GM19328 (cell line): ENCODE results near the gene PREP.
"Not testable (repeated sequence)": the region's sequence is repeated elsewhere in the genome, so short reads cannot be mapped to it uniquely, and the experiment has no call there.

Experiments
- ATAC-seq: cut with Tn5 transposase; IDR thresholded peaks from one replicate; pipeline ENCODE4 v1.9.1; 2021; ENCODE audit warnings: mild to moderate bottlenecking, moderate library complexity; ENCODE audit not compliant: unreplicated experiment

The PREP gene

DNA sequence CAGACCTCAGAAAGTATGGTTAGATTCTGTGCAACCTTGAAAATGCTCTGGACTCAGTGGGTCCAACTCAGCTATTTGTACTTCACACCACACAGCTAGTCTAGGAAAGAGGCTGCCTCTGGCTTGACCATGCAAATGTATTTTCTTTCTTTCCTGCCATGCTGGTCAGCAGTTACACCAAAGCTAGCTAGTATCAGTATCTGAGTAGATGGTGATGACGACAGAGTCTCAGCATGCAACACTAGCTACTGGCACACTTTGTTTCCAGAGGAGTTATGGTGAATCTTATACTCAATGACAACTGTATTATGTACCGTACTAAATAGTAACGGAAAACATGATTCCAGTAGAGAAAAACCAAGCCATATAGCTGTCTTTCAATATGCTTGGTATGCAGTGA, 126.5 kb downstream of the PREP start:
- ATAC-seq, result no peak

DNA sequence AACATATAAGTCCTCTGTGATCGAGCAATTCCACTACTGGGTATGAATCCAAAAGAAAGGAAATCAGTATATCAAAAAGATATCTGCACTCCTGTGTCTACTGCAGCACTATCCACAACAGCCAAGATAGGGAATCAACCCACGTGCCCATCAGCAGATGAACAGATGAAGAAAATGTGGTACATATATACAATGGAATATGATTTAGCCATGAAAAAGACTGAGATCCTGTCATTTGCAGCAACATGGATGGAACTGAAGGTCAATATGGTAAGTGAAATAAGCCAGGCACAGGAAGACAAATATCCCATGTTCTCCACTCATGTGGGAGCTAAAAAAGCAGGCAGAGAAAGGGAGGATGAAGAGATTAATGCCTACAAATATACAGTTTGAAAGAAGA, 127.3 kb downstream of the PREP start:
- no peak for ATAC-seq

- no peak for ATAC-seq
These were observed 128.2 kb downstream of the PREP start for GRCh38 chr6:105274678-105275077.

DNA sequence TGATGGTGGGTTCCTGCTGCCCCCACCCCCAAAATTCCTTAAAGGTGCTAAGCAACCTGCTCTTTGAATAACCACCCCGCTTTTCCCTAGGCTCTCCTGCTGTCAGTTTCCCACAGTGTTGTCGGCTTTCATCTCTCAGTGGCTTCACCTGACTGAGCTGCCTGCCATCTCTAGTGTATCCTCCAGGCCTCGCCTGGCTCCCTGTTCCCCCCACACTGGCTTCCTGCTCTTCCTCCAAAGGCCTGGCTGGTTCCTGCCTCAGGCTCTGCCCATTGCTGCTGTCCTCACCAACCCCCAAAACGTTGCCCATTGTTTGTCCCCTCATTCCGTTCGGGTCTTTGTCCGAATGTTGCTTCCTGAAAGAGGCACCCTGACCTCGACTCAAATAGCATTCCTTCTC, 129.3 kb downstream of the PREP start:
- ATAC-seq, result no peak

GRCh38 chr6:105272786-105273185, 130.1 kb downstream of the PREP start:
- no peak for ATAC-seq

DNA sequence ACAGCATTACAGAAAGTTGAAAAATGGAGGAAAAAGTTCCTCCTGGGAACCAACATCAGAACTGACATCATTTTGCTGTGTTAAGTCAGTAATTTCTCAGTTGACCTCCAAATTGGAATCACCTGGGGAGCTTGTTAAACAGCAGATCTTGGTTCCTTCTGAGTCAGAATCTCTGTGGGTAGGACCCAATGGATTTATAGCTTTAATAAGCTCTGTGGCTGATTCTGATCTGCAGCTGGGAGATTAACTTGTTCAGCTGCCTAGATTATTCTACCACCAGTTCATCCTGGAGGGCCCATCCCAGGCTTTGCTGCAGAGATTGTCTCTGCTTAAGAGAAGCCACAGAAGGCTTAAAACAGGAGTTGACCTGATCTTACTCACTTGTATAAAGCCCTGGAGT, 132.4 kb downstream of the PREP start:
- ATAC-seq, result no peak

GRCh38 chr6:105269390-105269789, 133.5 kb downstream of the PREP start:
- no peak for ATAC-seq

DNA sequence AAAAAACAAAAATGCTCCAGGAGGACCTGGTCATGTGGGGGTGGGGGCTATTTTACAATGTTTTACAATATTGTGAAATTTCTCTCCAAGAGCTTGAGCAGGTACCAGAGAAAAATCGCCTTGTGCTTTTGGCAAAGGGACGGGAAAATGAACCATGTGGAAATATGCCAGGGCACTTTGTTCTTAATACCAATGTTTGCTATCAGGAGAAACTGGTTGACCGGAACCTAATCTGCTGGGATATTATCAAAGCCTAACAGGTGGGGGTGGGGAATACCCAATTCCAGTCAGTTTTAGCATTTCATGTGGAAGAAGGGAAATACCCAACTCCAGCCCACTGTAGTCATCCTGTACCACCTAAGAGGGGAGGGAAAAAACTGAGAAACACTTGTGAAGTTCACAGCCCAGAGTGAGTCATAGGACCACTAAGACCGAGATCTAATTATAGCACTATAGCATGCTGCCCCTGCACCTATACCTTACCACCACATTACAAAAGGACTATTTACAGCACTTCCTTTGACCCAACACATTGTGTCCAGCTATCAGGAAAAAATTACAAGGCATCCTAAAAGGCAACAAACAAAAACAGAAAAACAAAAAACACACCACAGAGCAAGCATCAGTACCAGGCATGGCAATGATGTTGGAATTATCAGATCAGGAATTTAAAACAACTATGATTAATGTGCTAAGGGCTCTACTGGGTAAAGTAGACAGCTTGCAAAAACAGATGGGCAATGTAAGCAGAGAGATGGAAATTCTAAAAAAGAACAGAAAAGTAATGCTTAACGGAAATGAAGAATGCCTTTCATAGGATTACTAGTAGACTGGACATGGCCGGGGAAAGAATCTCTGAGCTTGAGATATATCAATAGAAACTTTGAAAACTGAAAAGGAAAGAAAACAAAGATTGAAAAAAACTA, 138.9 kb downstream of the PREP start:
- no peak for ATAC-seq

GRCh38 chr6:105259913-105260889, 142.7 kb downstream of the PREP start:
- ATAC-seq, result no peak

DNA sequence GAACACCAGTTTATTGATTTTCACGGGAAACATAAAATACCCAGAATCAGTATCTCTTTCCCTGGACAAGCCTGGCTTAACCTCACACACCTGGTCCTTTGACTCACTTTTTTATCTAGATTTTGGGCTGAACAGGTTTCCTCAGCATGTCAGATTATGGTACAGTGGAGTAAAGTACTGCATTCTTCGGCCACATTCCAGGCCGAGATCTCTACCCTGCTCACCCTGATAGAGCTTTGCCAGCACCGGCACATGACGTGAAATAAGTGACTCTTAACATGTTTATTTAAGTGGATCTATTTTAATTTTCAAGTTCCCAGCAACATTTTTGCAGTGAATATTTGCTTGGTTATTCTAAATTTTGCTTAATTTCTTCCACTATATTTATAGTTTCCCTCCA, 144.1 kb downstream of the PREP start:
- no peak for ATAC-seq

- no peak for ATAC-seq
These were observed 145.5 kb downstream of the PREP start for GRCh38 chr6:105257340-105257739.

GRCh38 chr6:105256619-105257018, 146.3 kb downstream of the PREP start:
- ATAC-seq, result no peak

- no peak for ATAC-seq
These were observed 149.1 kb downstream of the PREP start for GRCh38 chr6:105253787-105254186.

DNA sequence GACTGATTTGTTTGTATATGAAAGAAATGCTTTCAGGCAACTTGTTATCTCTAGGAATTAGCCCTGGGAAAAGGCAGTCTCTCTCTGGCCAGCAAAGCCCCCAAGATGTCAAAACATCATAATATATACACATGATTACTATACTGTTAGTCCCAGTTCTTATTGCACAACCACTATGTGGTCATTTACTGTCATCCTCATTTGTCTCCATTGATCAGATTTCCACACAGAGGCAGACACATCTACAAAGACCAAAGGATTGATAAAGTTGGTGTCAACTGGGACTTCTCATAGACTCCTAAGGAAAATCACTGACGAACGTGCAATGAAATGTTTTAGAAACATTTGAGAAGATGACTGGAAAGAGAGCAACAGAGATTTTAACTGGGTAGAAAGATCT, 151.2 kb downstream of the PREP start:
- no peak for ATAC-seq

DNA sequence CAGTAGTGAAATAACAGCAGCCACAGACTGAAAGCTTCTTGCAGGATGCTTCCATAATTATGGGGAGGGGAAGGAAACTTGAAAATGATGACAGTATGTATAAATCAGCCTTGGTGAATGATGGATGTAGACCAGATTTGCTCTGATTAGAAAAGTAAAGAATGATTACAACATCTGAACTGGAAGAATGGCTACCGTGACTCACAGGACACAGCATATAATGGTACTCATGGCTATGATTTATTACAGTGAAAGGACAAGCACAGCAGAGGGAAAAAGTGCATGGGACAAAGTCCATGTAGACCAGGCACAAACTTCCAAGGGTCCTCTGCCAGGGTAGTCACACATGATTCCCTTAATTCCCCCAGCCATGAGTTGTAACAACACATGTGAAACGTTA, 152.3 kb downstream of the PREP start:
- ATAC-seq, result no peak

DNA sequence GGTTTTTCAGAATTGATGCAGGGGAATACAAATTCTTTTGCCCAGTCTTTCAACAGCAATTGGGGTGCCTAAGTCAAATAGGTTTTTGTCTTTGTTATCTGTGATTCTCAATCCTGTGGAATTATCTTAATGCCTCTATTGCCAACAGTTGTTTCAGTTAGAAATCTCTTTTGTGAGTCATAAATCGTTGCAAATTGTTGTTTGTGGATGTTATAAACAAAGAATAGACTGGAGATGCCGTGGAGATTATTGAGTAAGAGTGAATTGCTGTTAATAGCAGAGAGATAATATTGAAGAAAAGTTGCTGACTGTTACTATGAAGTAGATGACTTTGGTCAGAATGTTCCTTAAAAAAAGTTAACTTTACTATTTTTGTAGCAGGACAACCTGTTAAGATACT, 159.4 kb downstream of the PREP start:
- no peak for ATAC-seq

DNA sequence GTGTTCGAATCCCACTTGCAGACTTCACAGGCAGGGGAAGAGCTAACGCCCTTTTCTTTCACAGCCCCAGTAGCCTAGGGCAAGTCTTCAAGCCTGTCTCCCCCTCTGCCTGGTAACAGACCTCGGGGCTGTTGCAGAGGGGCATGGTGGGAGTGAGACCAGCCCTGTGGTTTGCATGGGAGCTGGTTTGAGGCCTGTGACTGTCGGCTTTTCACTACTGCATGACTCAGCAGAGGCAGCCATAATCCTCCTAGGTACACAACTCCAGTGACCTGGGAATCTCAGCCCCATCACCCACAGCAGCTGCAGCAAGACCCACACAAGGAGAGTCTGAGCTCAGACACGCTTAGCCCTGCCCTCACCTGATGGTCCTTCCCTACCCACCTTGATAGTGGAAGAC, 167.7 kb downstream of the PREP start:
- ATAC-seq, result no peak

GRCh38 chr6:105231771-105232170, 171.1 kb downstream of the PREP start:
- not testable (repeated sequence) for ATAC-seq
